Endothelial cell of umbilical vein (primary cell): ENCODE data around the gene GRK4. TPM values are rescaled to one million over a fixed set of nuclear protein-coding genes. Genes with fewer than 3 reads are reported as not detected.

Experiments used
- BruUV-seq: library from RNA; stranded (reverse); fragments of 400-500 nt; replicated peaks from 2 replicates; lab custom pipeline; 2021; lab: Mats Ljungman, UMichigan
- CTCF ChIA-PET: fragments of 300-600, 350-600 bp; sonication (Branson Sonifier 250); formaldehyde crosslinking; loops from one replicate; lab custom pipeline; 2021; ENCODE audit warnings: antibody characterized with exemption, inconsistent platforms; lab: Charles Lee
- POLR2A ChIA-PET: fragments of 300-600, 350-600 bp; sonication (Branson Sonifier 250); formaldehyde crosslinking; loops from one replicate; lab custom pipeline; 2021; ENCODE audit warnings: antibody characterized with exemption, inconsistent platforms; lab: Charles Lee
- DNase-seq: peaks from one replicate; pipeline ENCODE4 v3.0.0-alpha.2; 2011; ENCODE audit warnings: low read depth, low spot score
- FAIRE-seq: peaks from 2 replicates; lab custom pipeline; 2011; peaks lifted over from hg19 to GRCh38; lab: Jason Lieb, UNC
- H2AFZ ChIP-seq: 2 replicates; pipeline ENCODE4 v1.6.0; 2012; ENCODE audit warnings: low read depth, low read length, control low read depth, inconsistent platforms
- H3K27ac ChIP-seq: 2 replicates; pipeline ENCODE4 v1.5.1; 2011; ENCODE audit warnings: low read depth, mild to moderate bottlenecking, control low read depth, low read length, moderate library complexity; ENCODE audit not compliant: insufficient read depth
- H3K27me3 ChIP-seq, 2 experiments: 2 replicates each; pipeline versions ENCODE4 v1.6.0 to v1.6.1; 2011; ENCODE audit warnings: low read length in 2 of 2, mixed read lengths in 1 of 2; ENCODE audit not compliant: control insufficient read depth in 2 of 2, insufficient read depth in 2 of 2
- H3K36me3 ChIP-seq, 2 experiments: 2 replicates in 1 of 2; 3 replicates in 1 of 2; pipeline ENCODE4 v1.5.1; 2011; ENCODE audit warnings: low read length in 2 of 2, mild to moderate bottlenecking in 1 of 2, moderate library complexity in 1 of 2; ENCODE audit not compliant: control insufficient read depth in 2 of 2, insufficient read depth in 2 of 2; ENCODE audit errors: extremely low read depth in 1 of 2
- H3K4me1 ChIP-seq: 3 replicates; pipeline ENCODE4 v1.5.1; 2011; ENCODE audit warnings: mild to moderate bottlenecking, low read length; ENCODE audit not compliant: control insufficient read depth, insufficient read depth; ENCODE audit errors: extremely low read depth
- H3K4me2 ChIP-seq: 2 replicates; pipeline ENCODE4 v1.6.1; 2011; ENCODE audit warnings: low read length, control low read depth, mixed read lengths; ENCODE audit not compliant: insufficient read depth
- H3K4me3 ChIP-seq, 3 experiments: fragments of 200-600 bp in 1 of 3; sonication (generic), shearing (Covaris generic) in 1 of 3; replicated peaks in 1 of 3; 2 replicates each; pipeline ENCODE4 v1.5.1; 2011 to 2016; ENCODE audit warnings: control low read depth in 3 of 3, low read length in 3 of 3, mild to moderate bottlenecking in 2 of 3, inconsistent platforms in 1 of 3, low read depth in 1 of 3, moderate library complexity in 1 of 3; ENCODE audit not compliant: insufficient read depth in 1 of 3
- H3K79me2 ChIP-seq: 2 replicates; pipeline ENCODE4 v1.6.0; 2012; ENCODE audit warnings: low read length, inconsistent platforms; ENCODE audit not compliant: control insufficient read depth, insufficient read depth
- H3K9ac ChIP-seq: replicated peaks from 2 replicates; pipeline ENCODE3; 2011; ENCODE audit warnings: low read length, control low read depth; ENCODE audit not compliant: insufficient read depth; ENCODE audit errors: extremely low read depth
- H3K9me1 ChIP-seq: replicated peaks from 3 replicates; pipeline ENCODE4 v1.6.0; 2011; ENCODE audit warnings: mild to moderate bottlenecking, low read length; ENCODE audit not compliant: control insufficient read depth, insufficient read depth; ENCODE audit errors: extremely low read depth
- H3K9me3 ChIP-seq: replicated peaks from 2 replicates; pipeline ENCODE4 v1.5.1; 2012; ENCODE audit warnings: low read length, inconsistent platforms; ENCODE audit not compliant: control insufficient read depth, insufficient read depth
- H4K20me1 ChIP-seq: replicated peaks from 2 replicates; pipeline ENCODE3; 2011; ENCODE audit warnings: mild to moderate bottlenecking, low read length; ENCODE audit not compliant: control insufficient read depth, insufficient read depth; ENCODE audit errors: extremely low read depth
- EZH2 ChIP-seq: IDR thresholded peaks from 2 replicates; pipeline ENCODE4 v1.6.1; 2012; ENCODE audit warnings: borderline replicate concordance, low read depth, mild to moderate bottlenecking, moderate library complexity, low read length, inconsistent platforms; ENCODE audit not compliant: severe bottlenecking
- FOS ChIP-seq: IDR thresholded peaks from 2 replicates; pipeline ENCODE4 v1.6.1; 2011; ENCODE audit warnings: mild to moderate bottlenecking, low read length, moderate library complexity, borderline replicate concordance; ENCODE audit not compliant: insufficient read depth
- GATA2 ChIP-seq: IDR thresholded peaks from 2 replicates; pipeline ENCODE4 v1.7.0; 2011; ENCODE audit warnings: low read depth, mild to moderate bottlenecking, moderate library complexity, mixed read lengths, low read length; ENCODE audit not compliant: insufficient read length, insufficient read depth
- JUN ChIP-seq: IDR thresholded peaks from 2 replicates; pipeline ENCODE4 v1.6.1; 2011; ENCODE audit warnings: borderline replicate concordance, low read depth; ENCODE audit not compliant: insufficient read length, insufficient read depth
- MYC ChIP-seq: IDR thresholded peaks from one replicate; pipeline ENCODE4 v1.6.1; 2011; ENCODE audit warnings: mild to moderate bottlenecking, low read depth, low read length
- POLR2A ChIP-seq: IDR thresholded peaks from 2 replicates; pipeline ENCODE4 v1.6.1; 2012; ENCODE audit warnings: low read depth, mild to moderate bottlenecking, control low read depth, low read length
- POLR2AphosphoS5 ChIP-seq: IDR thresholded peaks from 2 replicates; pipeline ENCODE4 v1.6.1; 2012; ENCODE audit warnings: low read depth, mild to moderate bottlenecking, control low read depth, low read length, moderate library complexity; ENCODE audit not compliant: insufficient read depth
- dilution Hi-C: fragments of 300-500 bp; cut with MboI; formaldehyde crosslinking; loops from one replicate; pipeline ENCODE4 v1.15.0; 2019; ENCODE audit warnings: low sequenced_read_pairs; ENCODE audit not compliant: extremely low pct_ligation_motif_present
- intact Hi-C: fragments of 100-400 bp; cut with micrococcal nuclease; formaldehyde crosslinking; loops from one replicate; pipeline ENCODE4 v1.10.0; 2022
- polyA plus RNA-seq, 4 experiments: library from polyadenylated mRNA; depleted of rRNA in 3 of 4; stranded (reverse) in 3 of 4; unstranded in 1 of 4; fragments of >200 nt; gene quantifications; 2 replicates each; pipeline versions ENCODE4 v1.2.1 to v1.2.3, GENCODE V29; 2011 to 2012; ENCODE audit warnings: missing spikeins in 1 of 4
- total RNA-seq: library from RNA; stranded (reverse); gene quantifications from 2 replicates; pipeline ENCODE4 v1.2.3, GENCODE V29; 2021
- TF ChIP-seq, protein P1 (sequence below), 2 donors: IDR thresholded peaks; 1 replicate in 1 of 2; 2 replicates in 1 of 2; pipeline ENCODE4 v1.5.1; 2011; ENCODE audit warnings: low read length in 2 of 2, mild to moderate bottlenecking in 2 of 2, moderate library complexity in 2 of 2, control low read depth in 1 of 2, inconsistent platforms in 1 of 2, low read depth in 1 of 2; ENCODE audit not compliant: insufficient read depth in 1 of 2; ENCODE audit errors: extremely low read depth in 1 of 2
- TF ChIP-seq, protein P2 (sequence below): IDR thresholded peaks from 2 replicates; pipeline ENCODE4 v1.6.1; 2011; ENCODE audit not compliant: insufficient read depth, insufficient read length

GRK4 gene
- total and polyA plus RNA-seq, 2 donors (not counting 3 experiments of a cell fraction or from before 2014, with no cell fraction given) = 3.1 to 6.3 TPM

DNA sequence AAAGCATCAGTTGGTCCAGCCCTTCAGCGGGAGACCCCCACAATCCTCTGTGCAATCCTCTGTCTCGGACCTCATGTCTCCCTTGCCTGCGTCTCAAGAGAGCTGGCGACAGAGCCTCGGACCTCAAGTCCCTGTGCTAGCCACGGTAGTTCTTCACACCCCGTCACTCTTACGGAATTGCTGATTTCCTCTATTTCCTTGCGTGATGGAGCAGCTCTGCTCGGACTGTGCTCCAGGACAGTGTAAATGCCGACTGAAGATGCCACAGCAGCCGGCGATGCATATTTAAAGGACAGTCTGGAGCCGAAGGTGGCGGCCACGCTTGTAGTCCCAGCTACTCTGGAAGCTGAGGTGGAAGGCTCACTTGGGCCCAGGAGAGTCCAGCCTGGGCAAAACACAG lies 1.9 kb downstream of the GRK4 start:
- no peak overlapping the region for H3K4me2 ChIP-seq

More for the DNA sequence above, 1.9 kb downstream of the GRK4 start:
- intact Hi-C loops (loop anchor here (10.0 kb wide), 1 partner anchor 550 kb away; the partner anchor contains the start of genes CFAP99 and ZFYVE28), dilution Hi-C loops (no loop called here)
- ChIA-PET CTCF (interaction anchor here (2.7 to 5.2 kb wide), 2 partner anchors 11 to 13 kb away, joined by 9 to 28 read pairs; no protein-coding TSS in a partner anchor), POLR2A (no interaction called here)
- TF ChIP-seq, protein P1, sequence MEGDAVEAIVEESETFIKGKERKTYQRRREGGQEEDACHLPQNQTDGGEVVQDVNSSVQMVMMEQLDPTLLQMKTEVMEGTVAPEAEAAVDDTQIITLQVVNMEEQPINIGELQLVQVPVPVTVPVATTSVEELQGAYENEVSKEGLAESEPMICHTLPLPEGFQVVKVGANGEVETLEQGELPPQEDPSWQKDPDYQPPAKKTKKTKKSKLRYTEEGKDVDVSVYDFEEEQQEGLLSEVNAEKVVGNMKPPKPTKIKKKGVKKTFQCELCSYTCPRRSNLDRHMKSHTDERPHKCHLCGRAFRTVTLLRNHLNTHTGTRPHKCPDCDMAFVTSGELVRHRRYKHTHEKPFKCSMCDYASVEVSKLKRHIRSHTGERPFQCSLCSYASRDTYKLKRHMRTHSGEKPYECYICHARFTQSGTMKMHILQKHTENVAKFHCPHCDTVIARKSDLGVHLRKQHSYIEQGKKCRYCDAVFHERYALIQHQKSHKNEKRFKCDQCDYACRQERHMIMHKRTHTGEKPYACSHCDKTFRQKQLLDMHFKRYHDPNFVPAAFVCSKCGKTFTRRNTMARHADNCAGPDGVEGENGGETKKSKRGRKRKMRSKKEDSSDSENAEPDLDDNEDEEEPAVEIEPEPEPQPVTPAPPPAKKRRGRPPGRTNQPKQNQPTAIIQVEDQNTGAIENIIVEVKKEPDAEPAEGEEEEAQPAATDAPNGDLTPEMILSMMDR (IDR thresholded peaks at IDR 0.05; ENCODE audit: extremely low read depth in 1 of 2, insufficient read depth in 1 of 2, low read depth in 1 of 2, low read length in 2 of 2) = no peak
- TF ChIP-seq EZH2 (no peak), MYC (no peak), JUN (no peak), POLR2AphosphoS5 (no peak), FOS (no peak), GATA2 (no peak), POLR2A (no peak)
- TF ChIP-seq, protein P2, sequence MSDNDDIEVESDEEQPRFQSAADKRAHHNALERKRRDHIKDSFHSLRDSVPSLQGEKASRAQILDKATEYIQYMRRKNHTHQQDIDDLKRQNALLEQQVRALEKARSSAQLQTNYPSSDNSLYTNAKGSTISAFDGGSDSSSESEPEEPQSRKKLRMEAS = no peak
- H3K79me2 ChIP-seq = peaks cover 26% of the 10 kb centered on the region
- H3K36me3 ChIP-seq = no peaks in the 10 kb centered on the region
- H3K4me1 ChIP-seq = peaks cover 26% of the 10 kb centered on the region
- no peaks in the 10 kb centered on the region for H4K20me1 ChIP-seq
- H3K4me3 ChIP-seq = no peak overlapping the region
- no peak for FAIRE-seq
- TSS peak; percentile 11 for BruUV-seq
- H3K27ac ChIP-seq = no peak overlapping the region
- no peaks in the 10 kb centered on the region for H3K9me3 ChIP-seq
- no peaks in the 10 kb centered on the region for H3K9me1 ChIP-seq
- DNase-seq = no peak
- H3K27me3 ChIP-seq = no peaks in the 10 kb centered on the region
- H3K9ac ChIP-seq = no peak overlapping the region
- H2AFZ ChIP-seq = no peak overlapping the region
